Uterus (tissue), 4 donors: ENCODE results near the gene CDH13. TPM values are rescaled to one million over a fixed set of nuclear protein-coding genes. Genes with fewer than 3 reads are reported as not detected.
A peak's percentile ranks its signal among the peaks of the same experiment; 100 is the strongest.

Source experiments
- DNase-seq, 2 donors: peaks; one replicate each; pipeline ENCODE4 v3.0.0-alpha.2; 2019 to 2020
- H3K27ac ChIP-seq, 2 donors: fragments of 200-600 bp; sonication (generic); 1 replicate in 1 of 2; 2 replicates in 1 of 2; pipeline ENCODE4 v1.5.1; 2016 to 2018
- H3K27me3 ChIP-seq, 2 donors: fragments of 200-600 bp; sonication (generic); one replicate each; pipeline ENCODE4 v1.5.1; 2018 to 2019; ENCODE audit warnings: control low read depth in 1 of 2
- H3K36me3 ChIP-seq, 2 donors: fragments of 200-600 bp; sonication (generic); one replicate each; pipeline ENCODE4 v1.5.1; 2019; ENCODE audit warnings: control low read depth in 1 of 2
- H3K4me1 ChIP-seq, 2 donors: fragments of 200-600 bp; sonication (generic); one replicate each; pipeline ENCODE4 v1.5.1; 2018 to 2019; ENCODE audit warnings: control low read depth in 1 of 2
- H3K4me3 ChIP-seq, 2 donors: fragments of 200-600 bp; sonication (generic); 1 replicate in 1 of 2; 2 replicates in 1 of 2; pipeline ENCODE4 v1.5.1; 2018 to 2019; ENCODE audit warnings: mild to moderate bottlenecking in 1 of 2
- H3K9me3 ChIP-seq, 2 donors: fragments of 200-600 bp; sonication (generic); one replicate each; pipeline ENCODE4 v1.5.1; 2019; ENCODE audit warnings: control low read depth in 1 of 2
- POLR2A ChIP-seq, 2 donors: fragments of 450-650 bp; IDR thresholded peaks; one replicate each; pipeline ENCODE4 v1.6.1; 2016; ENCODE audit warnings: antibody characterized with exemption in 2 of 2, mild to moderate bottlenecking in 1 of 2, moderate library complexity in 1 of 2
- intact Hi-C: fragments of 100-400 bp; cut with DNase I; formaldehyde crosslinking; loops from one replicate; pipeline ENCODE4 v1.15.1; 2023; ENCODE audit warnings: low total_unique reads
- total RNA-seq, 4 donors: library from RNA; depleted of rRNA in 3 of 4; stranded (reverse); fragments of >200 nt in 3 of 4; gene quantifications; one replicate each; pipeline versions ENCODE4 v1.1.0 to v1.2.4, GENCODE V29; 2014 to 2023
- TF ChIP-seq, protein P1 (sequence below), 4 experiments: fragments of 200-600 bp in 2 of 4; fragments of 450-650 bp in 2 of 4; sonication (generic) in 2 of 4; IDR thresholded peaks; one replicate each; pipeline ENCODE4 v1.5.1; 2016 to 2019; ENCODE audit warnings: antibody characterized with exemption in 4 of 4, mild to moderate bottlenecking in 2 of 4, moderate library complexity in 1 of 4
- donor health status: DM: yes; HTN: yes; CAD: no.

The CDH13 gene
- total RNA-seq, 4 donors from 2014 or later = 49.1 to 99.4 (median 82.7) TPM

DNA sequence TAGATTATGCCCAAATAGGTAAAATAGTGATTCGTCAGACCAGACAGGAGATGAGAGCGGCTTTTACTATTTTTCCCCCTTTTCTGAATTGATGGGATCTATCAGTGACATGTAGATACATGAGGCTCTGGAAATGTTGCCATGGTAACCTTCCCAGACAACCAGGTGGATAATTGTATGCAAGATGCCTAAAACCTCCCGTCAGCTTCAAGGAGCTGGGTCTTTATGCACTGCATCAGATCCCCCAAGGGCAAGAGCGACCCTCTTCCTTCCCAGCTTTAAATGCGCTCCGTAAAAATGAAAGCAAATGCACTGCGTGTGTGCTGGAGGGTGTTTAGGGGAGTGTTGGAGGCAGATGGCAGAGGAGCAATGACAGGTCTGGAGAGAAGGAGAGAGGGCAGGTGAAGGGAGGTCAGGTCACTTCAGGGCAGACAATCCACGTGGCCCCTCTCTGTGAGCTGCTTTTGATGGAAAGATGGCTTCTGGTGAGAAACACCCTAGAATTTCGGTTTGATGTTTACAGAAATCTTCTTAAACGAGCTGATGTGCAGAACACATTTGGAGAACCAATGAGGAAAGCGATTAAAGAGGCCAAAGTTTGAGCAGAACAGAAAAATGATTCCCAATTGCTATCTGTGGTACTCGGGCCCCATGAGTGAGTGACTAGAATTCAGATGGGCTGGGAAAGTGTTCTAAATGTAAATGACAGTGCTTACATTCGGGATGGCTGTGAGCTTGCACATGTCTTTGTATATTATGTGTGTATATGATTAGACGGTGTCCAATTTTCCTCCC is 719.3 kb downstream of the CDH13 start:
- DNase-seq = no peak
- H3K4me3 ChIP-seq = no peak overlapping the region
- no peaks in the 10 kb centered on the region for H3K27me3 ChIP-seq
- TF ChIP-seq, protein P1, sequence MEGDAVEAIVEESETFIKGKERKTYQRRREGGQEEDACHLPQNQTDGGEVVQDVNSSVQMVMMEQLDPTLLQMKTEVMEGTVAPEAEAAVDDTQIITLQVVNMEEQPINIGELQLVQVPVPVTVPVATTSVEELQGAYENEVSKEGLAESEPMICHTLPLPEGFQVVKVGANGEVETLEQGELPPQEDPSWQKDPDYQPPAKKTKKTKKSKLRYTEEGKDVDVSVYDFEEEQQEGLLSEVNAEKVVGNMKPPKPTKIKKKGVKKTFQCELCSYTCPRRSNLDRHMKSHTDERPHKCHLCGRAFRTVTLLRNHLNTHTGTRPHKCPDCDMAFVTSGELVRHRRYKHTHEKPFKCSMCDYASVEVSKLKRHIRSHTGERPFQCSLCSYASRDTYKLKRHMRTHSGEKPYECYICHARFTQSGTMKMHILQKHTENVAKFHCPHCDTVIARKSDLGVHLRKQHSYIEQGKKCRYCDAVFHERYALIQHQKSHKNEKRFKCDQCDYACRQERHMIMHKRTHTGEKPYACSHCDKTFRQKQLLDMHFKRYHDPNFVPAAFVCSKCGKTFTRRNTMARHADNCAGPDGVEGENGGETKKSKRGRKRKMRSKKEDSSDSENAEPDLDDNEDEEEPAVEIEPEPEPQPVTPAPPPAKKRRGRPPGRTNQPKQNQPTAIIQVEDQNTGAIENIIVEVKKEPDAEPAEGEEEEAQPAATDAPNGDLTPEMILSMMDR (IDR thresholded peaks at IDR 0.05) = no peak
- TF ChIP-seq POLR2A (IDR thresholded peaks at IDR 0.05) = no peak
- H3K4me1 ChIP-seq = no peaks in the 10 kb centered on the region
- intact Hi-C loops = no loop called here
- H3K36me3 ChIP-seq = no peaks in the 10 kb centered on the region
- H3K9me3 ChIP-seq = no peaks in the 10 kb centered on the region
- no peak overlapping the region for H3K27ac ChIP-seq

DNA sequence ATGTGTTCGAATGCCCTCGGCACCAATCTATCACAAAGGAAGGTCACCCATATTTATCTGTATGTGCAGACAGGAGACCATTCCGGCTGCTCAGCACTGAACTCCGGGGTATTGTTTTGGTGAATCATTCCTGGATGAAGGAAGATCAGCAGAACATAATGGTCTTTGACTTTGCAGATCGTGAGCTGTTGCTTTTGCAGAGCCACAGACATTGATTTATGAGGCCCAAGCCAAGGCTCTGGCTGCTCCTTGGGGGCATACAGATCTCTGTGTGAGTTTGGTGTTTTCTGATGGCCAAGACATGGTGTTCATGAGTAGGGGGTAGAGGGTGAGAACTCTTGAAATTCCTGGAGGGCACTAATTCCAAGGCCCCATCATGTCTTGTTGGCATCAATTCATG is 722.2 kb downstream of the CDH13 start:
- Histone ChIP-seq H3K27ac (no peak overlapping the region), H3K27me3 (no peaks in the 10 kb centered on the region), H3K4me1 (no peaks in the 10 kb centered on the region), H3K36me3 (no peaks in the 10 kb centered on the region), H3K9me3 (no peaks in the 10 kb centered on the region), H3K4me3 (no peak overlapping the region)
- TF ChIP-seq, protein P1 (IDR thresholded peaks at IDR 0.05) = no peak
- TF ChIP-seq POLR2A (IDR thresholded peaks at IDR 0.05) = no peak
- intact Hi-C loops = no loop called here
- no peak for DNase-seq

DNA sequence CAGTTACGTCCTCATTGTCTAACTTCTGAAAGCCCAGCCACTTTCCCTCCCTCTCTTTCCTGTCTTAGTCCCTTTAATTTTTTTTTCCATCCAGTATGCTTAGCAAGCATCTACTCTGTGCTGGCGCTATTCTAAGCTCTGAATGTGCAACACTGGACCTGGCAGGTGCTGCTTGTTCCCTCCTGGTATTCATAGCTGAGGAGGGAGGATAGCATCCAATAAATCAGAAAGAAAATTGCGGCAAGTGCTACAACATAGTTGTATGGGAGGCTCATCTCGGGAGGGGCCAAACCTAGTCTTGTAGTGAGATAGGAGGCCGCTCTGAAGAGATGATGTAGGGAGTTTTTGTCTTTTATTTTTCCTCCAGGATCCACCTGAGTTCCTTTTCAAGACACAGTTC is 723.7 kb downstream of the CDH13 start:
- Histone ChIP-seq H3K36me3 (no peaks in the 10 kb centered on the region), H3K4me3 (no peak overlapping the region), H3K27me3 (no peaks in the 10 kb centered on the region), H3K4me1 (no peaks in the 10 kb centered on the region), H3K9me3 (no peaks in the 10 kb centered on the region), H3K27ac (peak overlapping the region; percentile 28 to 62)
- peak; percentile 40 to 59 for DNase-seq
- intact Hi-C loops = no loop called here
- TF ChIP-seq, protein P1 (IDR thresholded peaks at IDR 0.05) = no peak
- TF ChIP-seq POLR2A (IDR thresholded peaks at IDR 0.05) = no peak

DNA sequence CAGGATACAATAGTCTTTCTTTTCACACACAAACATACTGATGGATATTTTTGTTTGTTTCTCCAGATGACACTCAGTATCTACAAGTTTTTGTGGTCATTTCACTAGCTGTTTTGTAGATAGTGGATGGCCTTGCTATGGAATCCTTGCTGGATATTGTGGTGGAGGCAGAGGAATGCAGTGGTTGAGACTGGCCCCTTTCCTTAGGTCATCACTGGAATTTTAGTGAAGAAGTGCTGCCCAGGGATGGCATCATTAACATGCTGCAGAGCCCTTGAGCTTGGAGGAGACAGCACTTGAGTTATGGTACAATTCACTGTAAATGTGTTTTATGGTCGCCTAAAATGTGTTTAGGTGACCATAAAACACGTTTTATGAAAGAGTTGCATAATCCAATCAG is 725.1 kb downstream of the CDH13 start:
- H3K9me3 ChIP-seq = no peaks in the 10 kb centered on the region
- no peaks in the 10 kb centered on the region for H3K27me3 ChIP-seq
- intact Hi-C loops = no loop called here
- DNase-seq = no peak
- H3K4me3 ChIP-seq = no peak overlapping the region
- no peaks in the 10 kb centered on the region for H3K4me1 ChIP-seq
- no peak overlapping the region for H3K27ac ChIP-seq
- TF ChIP-seq POLR2A (IDR thresholded peaks at IDR 0.05) = no peak
- TF ChIP-seq, protein P1 (IDR thresholded peaks at IDR 0.05) = no peak
- no peaks in the 10 kb centered on the region for H3K36me3 ChIP-seq

DNA sequence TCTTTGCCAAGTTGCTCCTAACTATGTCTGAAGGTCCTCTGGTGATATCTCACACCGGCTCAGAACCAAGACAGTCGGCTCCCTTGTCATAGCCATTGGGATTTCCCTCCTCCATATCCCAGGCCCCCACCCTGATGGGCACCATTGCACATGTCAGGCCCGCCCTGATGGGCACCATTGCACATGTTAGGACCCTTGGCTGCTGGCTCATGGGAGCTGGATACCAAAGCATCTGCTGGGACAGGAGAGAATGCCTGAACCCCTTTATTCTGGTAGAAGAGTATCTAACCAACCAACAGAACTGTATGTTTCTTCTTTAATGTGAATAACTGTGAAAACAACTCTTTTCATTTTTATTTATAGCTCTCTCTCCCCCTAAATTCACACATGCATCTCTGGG is 726.5 kb downstream of the CDH13 start:
- no peaks in the 10 kb centered on the region for H3K4me1 ChIP-seq
- H3K9me3 ChIP-seq = no peaks in the 10 kb centered on the region
- no peak overlapping the region for H3K27ac ChIP-seq
- TF ChIP-seq, protein P1 (IDR thresholded peaks at IDR 0.05) = no peak
- TF ChIP-seq POLR2A (IDR thresholded peaks at IDR 0.05) = no peak
- intact Hi-C loops = no loop called here
- no peak for DNase-seq
- H3K27me3 ChIP-seq = no peaks in the 10 kb centered on the region
- H3K36me3 ChIP-seq = no peaks in the 10 kb centered on the region
- no peak overlapping the region for H3K4me3 ChIP-seq
